ENCODE measurements around the gene FLVCR2.

GRCh38 chr14:75690010-75690409, 111.6 kb downstream of the FLVCR2 start:
- TF ChIP-seq SUZ12 (IDR thresholded peaks at IDR 0.05; ENCODE audit: extremely low read depth, insufficient read depth, insufficient read length) (no peak), YY1 (IDR thresholded peaks at IDR 0.05; ENCODE audit: insufficient read depth, insufficient read length) (no peak)

Measured in NT2/D1 (cell line).